HG02588 (cell line): ENCODE results near the gene FAM167B.
A peak's percentile ranks its signal among the peaks of the same experiment; 100 is the strongest.
"Not testable (repeated sequence)": the region's sequence is repeated elsewhere in the genome, so short reads cannot be mapped to it uniquely, and the experiment has no call there.

Source experiments
- ATAC-seq: cut with Tn5 transposase; IDR thresholded peaks from one replicate; pipeline ENCODE4 v1.9.1; 2021; ENCODE audit warnings: mild to moderate bottlenecking, moderate library complexity; ENCODE audit not compliant: unreplicated experiment

The FAM167B gene

DNA sequence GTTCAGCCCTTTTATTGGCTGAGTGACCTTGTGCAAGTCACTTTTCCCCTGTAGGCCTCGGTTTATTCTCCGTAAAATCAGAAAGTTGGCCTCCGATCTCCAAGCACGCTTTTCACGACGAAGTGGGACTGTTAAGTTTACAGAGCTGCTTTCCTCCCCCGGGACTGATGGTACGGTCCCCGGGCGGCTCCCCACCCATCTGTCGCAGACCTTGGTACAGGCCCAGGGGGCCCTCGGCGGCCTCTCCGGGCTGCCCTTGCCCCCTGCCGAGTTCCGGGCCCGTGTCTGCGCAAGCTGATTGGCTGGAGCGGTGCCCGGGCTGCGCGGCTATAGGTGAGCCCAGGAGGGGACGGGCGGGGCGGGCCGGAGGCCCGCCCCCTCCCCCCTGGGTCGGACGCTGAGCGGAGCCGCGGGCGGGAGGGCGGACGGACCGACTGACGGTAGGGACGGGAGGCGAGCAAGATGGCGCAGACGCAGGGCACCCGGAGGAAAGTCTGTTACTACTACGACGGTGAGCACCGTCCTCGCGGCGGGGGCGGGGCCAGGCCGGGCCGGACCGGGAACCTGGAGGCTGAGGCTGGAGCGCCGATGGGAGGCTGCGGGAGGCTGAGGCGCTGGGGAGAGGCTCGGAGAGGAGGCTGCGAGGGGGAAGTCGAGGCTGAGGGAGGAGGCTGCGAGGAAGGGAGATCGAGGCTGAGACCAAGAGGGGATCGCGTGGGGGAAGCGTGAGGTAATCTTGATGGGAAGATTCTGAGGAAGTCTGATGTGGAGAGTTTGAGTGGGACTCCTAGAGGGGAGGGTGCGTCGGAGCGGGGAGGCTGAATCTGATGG is 44.9 kb downstream of the FAM167B start, which contains the start of gene HDAC1:
Gene HDAC1 (plus strand): TSS at position 376 of the 831 bp plus-strand sequence. CDS start 87 bp downstream, at position 463.
- ATAC-seq, result peak; percentile 97

DNA sequence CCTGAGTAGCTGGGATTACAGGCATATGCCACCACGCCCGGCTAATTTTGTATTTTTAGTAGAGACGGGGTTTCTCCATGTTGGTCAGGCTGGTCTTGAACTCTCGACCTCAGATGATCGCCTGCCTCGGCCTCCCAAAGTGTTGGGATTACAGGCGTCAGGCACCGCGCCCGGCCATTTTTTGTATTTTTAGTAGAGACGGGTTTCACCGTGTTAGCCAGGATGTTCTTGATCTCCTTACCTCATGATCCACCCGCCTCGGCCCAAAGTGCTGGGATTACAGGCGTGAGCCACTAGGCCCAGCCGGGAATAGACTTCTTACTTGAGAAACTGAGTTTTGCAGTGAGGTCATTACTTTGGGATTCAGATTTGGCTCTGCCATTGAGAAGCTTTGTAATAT is 51.2 kb downstream of the FAM167B start:
- ATAC-seq, result not testable (repeated sequence)
